GM23248 (cell line): ENCODE measurements around the gene MTCP1.

Source experiments
- EZH2 ChIP-seq: fragments of 200-600 bp; sonication (generic); IDR thresholded peaks from 2 replicates; pipeline ENCODE4 v1.6.1; 2018; ENCODE audit warnings: antibody characterized with exemption, mild to moderate bottlenecking; ENCODE audit not compliant: insufficient read depth, poor library complexity, severe bottlenecking
- EZH2phosphoT487 ChIP-seq: fragments of 200-600 bp; sonication (generic); IDR thresholded peaks from 2 replicates; pipeline ENCODE4 v1.6.1; 2018; ENCODE audit warnings: antibody characterized with exemption, moderate library complexity, mild to moderate bottlenecking, low read depth; ENCODE audit not compliant: insufficient read depth

DNA sequence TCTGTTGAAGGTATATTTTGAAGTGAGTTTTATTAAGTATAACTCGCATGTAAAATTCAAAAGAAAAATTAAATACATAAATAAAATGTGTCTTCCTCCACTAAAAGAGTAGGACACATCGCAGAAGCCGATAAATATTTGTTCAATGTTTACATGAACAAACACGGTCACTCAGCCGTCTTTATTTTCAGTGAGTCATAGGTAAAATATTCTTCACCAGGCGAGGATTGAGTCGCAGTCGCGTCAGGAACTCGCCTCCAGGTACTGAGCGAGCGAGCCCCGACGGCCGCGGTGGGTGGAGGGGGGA is 44.6 kb downstream of the MTCP1 start:
- no peak for TF ChIP-seq EZH2phosphoT487
- no peak for TF ChIP-seq EZH2
